ENCODE data around the gene APOBEC3H. TPM values are rescaled to one million over a fixed set of nuclear protein-coding genes. Genes with fewer than 3 reads are reported as not detected.

APOBEC3H gene
- total RNA-seq, 1 donor from 2014 or later = not detected

- H3K27me3 Mint-ChIP-seq (ENCODE audit: low read depth) = peaks cover 11% of the 10 kb centered on the region
- no peak overlapping the region for H3K27ac Mint-ChIP-seq
- no peak overlapping the region for H3K4me3 Mint-ChIP-seq
- H3K36me3 Mint-ChIP-seq = no peaks in the 10 kb centered on the region
- no peak for TF ChIP-seq CTCF (IDR thresholded peaks at IDR 0.05; ENCODE audit: unreplicated experiment)
- H3K9me3 Mint-ChIP-seq = no peaks in the 10 kb centered on the region
- no peak for DNase-seq (ENCODE audit: low spot score in 2 of 2, unreplicated experiment in 2 of 2)
- peaks cover 19% of the 10 kb centered on the region for H3K4me1 Mint-ChIP-seq
These were observed 51.9 kb downstream of the APOBEC3H start for GRCh38 chr22:39148727-39149535.

- peaks cover 12% of the 10 kb centered on the region for H3K4me1 Mint-ChIP-seq
- peak overlapping the region; percentile 7 for H3K4me3 Mint-ChIP-seq
- peak overlapping the region; percentile 2 for H3K27ac Mint-ChIP-seq
- no peak for DNase-seq (ENCODE audit: low spot score in 2 of 2, unreplicated experiment in 2 of 2)
- H3K27me3 Mint-ChIP-seq (ENCODE audit: low read depth) = peaks cover 19% of the 10 kb centered on the region
- H3K36me3 Mint-ChIP-seq = no peaks in the 10 kb centered on the region
- TF ChIP-seq CTCF (IDR thresholded peaks at IDR 0.05; ENCODE audit: unreplicated experiment) = no peak
- H3K9me3 Mint-ChIP-seq = no peaks in the 10 kb centered on the region
These were observed 53.1 kb downstream of the APOBEC3H start for GRCh38 chr22:39149915-39150847.

GRCh38 chr22:39150848-39151215 lies 53.8 kb downstream of the APOBEC3H start:
- DNase-seq (ENCODE audit: low spot score in 2 of 2, unreplicated experiment in 2 of 2) = no peak
- Mint-ChIP-seq H3K4me3 (peak overlapping the region; percentile 56), H3K36me3 (no peaks in the 10 kb centered on the region), H3K27ac (peak overlapping the region; percentile 2), H3K27me3 (ENCODE audit: low read depth) (peaks cover 25% of the 10 kb centered on the region), H3K9me3 (no peaks in the 10 kb centered on the region), H3K4me1 (peaks cover 12% of the 10 kb centered on the region)
- no peak for TF ChIP-seq CTCF (IDR thresholded peaks at IDR 0.05; ENCODE audit: unreplicated experiment)

- Mint-ChIP-seq H3K36me3 (no peaks in the 10 kb centered on the region), H3K9me3 (no peaks in the 10 kb centered on the region), H3K4me1 (peaks cover 7% of the 10 kb centered on the region), H3K27ac (no peak overlapping the region), H3K27me3 (ENCODE audit: low read depth) (peaks cover 28% of the 10 kb centered on the region), H3K4me3 (peak overlapping the region; percentile 56)
- no peak for DNase-seq (ENCODE audit: low spot score in 2 of 2, unreplicated experiment in 2 of 2)
- no peak for TF ChIP-seq CTCF (IDR thresholded peaks at IDR 0.05; ENCODE audit: unreplicated experiment)
These were observed 54.4 kb downstream of the APOBEC3H start for GRCh38 chr22:39151329-39151975.

- no peak for TF ChIP-seq CTCF (IDR thresholded peaks at IDR 0.05; ENCODE audit: unreplicated experiment)
- Mint-ChIP-seq H3K27ac (no peak overlapping the region), H3K9me3 (no peaks in the 10 kb centered on the region), H3K4me1 (peaks cover 7% of the 10 kb centered on the region), H3K4me3 (peak overlapping the region; percentile 56), H3K36me3 (no peaks in the 10 kb centered on the region), H3K27me3 (ENCODE audit: low read depth) (peaks cover 28% of the 10 kb centered on the region)
- DNase-seq (ENCODE audit: low spot score in 2 of 2, unreplicated experiment in 2 of 2) = no peak
These were observed 55.0 kb downstream of the APOBEC3H start for GRCh38 chr22:39152024-39152510.
